ENCODE data around the gene PTGES. TPM values are rescaled to one million over a fixed set of nuclear protein-coding genes. Genes with fewer than 3 reads are reported as not detected.

Gene PTGES
- total and polyA plus RNA-seq, 9 of the 15 experiments (the other 6 are each of a cell fraction or from before 2014, with no cell fraction given): 0.13 TPM; not detected in 8

GRCh38 chr9:129720865-129721545 is 31.8 kb downstream of the PTGES start (continued):
- TF ChIP-seq VEZF1 (CRISPR knock-in tag; IDR thresholded peaks at IDR 0.05) (no peak), KDM1A (IDR thresholded peaks at IDR 0.05) (no peak), SPI1 (IDR thresholded peaks at IDR 0.05; ENCODE audit: borderline replicate concordance, low read depth, low read length) (no peak), FOS (IDR thresholded peaks at IDR 0.05; ENCODE audit: extremely low read depth, insufficient read length) (no peak), EWSR1 (IDR thresholded peaks at IDR 0.05; ENCODE audit: borderline replicate concordance, low read depth, partially characterized antibody) (no peak), MAFK (IDR thresholded peaks at IDR 0.05; ENCODE audit: low read length) (0 out of 2 replicates have a peak, but pooled peaks have one; percentile 6), BDP1 (IDR thresholded peaks at IDR 0.05; ENCODE audit: insufficient read depth, insufficient read length) (no peak), ZNF263 (CRISPR knock-in tag; IDR thresholded peaks at IDR 0.05; ENCODE audit: borderline replicate concordance) (0 out of 2 replicates have a peak, but pooled peaks have one; percentile 16), CBX5 (IDR thresholded peaks at IDR 0.05; ENCODE audit: borderline replicate concordance, low read depth) (no peak), KLF10 (CRISPR knock-in tag; IDR thresholded peaks at IDR 0.05) (no peak), CBX1 (IDR thresholded peaks at IDR 0.05; ENCODE audit: low read depth) (no peak), ZNF23 (CRISPR knock-in tag; IDR thresholded peaks at IDR 0.05) (no peak), ZBTB1 (CRISPR knock-in tag; IDR thresholded peaks at IDR 0.05; ENCODE audit: borderline replicate concordance, low read depth) (0 out of 2 replicates have a peak, but pooled peaks have one; percentile 40), ZNF408 (CRISPR knock-in tag; IDR thresholded peaks at IDR 0.05; ENCODE audit: low read depth) (no peak), ARID4B (CRISPR knock-in tag; IDR thresholded peaks at IDR 0.05) (0 out of 2 replicates have a peak, but pooled peaks have one; percentile 48), NRF1 (conservative IDR thresholded peaks at IDR 0.05 in 1 of 2, IDR thresholded peaks at IDR 0.05 in 1 of 2) (no peak), TFAM (CRISPR knock-in tag; conservative IDR thresholded peaks at IDR 0.05) (no peak), HOMEZ (CRISPR knock-in tag; IDR thresholded peaks at IDR 0.05) (no peak), ZNF445 (CRISPR knock-in tag; IDR thresholded peaks at IDR 0.05; ENCODE audit: low read depth) (no peak)
